ENCODE measurements around the gene POLD4. TPM values are rescaled to one million over a fixed set of nuclear protein-coding genes. Genes with fewer than 3 reads are reported as not detected.

POLD4 gene
- total and polyA plus RNA-seq, 2 of the 13 experiments (the other 11 are each of a cell fraction or from before 2014, with no cell fraction given), result 10.5 to 27.4 TPM

- TF ChIP-seq GLMP (CRISPR knock-in tag; IDR thresholded peaks at IDR 0.05; ENCODE audit: borderline replicate concordance) (no peak), SALL1 (CRISPR knock-in tag; IDR thresholded peaks at IDR 0.05) (0 out of 2 replicates have a peak, but pooled peaks have one; percentile 25), EED (CRISPR knock-in tag; IDR thresholded peaks at IDR 0.05) (0 out of 2 replicates have a peak, but pooled peaks have one; percentile 26), ZNF331 (CRISPR knock-in tag; IDR thresholded peaks at IDR 0.05) (peak; percentile 36; the same call in 1 of the 2 replicates), SMAD3 (CRISPR knock-in tag; IDR thresholded peaks at IDR 0.05) (0 out of 2 replicates have a peak, but pooled peaks have one; percentile 41), ZNF788 (CRISPR knock-in tag; IDR thresholded peaks at IDR 0.05; ENCODE audit: borderline replicate concordance) (0 out of 2 replicates have a peak, but pooled peaks have one; percentile 28), ARNTL (CRISPR knock-in tag; IDR thresholded peaks at IDR 0.05) (no peak), YY1 (IDR thresholded peaks at IDR 0.05; ENCODE audit: insufficient read depth, insufficient replicate concordance, low read depth, low read length) (peak; percentile 59), ZFP1 (CRISPR knock-in tag; IDR thresholded peaks at IDR 0.05) (no peak), THAP11 (CRISPR knock-in tag; IDR thresholded peaks at IDR 0.05) (peak; percentile 29; the same call in 1 of the 2 replicates), BRF2 (CRISPR knock-in tag; IDR thresholded peaks at IDR 0.05) (no peak), ZSCAN25 (CRISPR knock-in tag; IDR thresholded peaks at IDR 0.05) (peak; percentile 36; the same call in 1 of the 2 replicates), PAXIP1 (CRISPR knock-in tag; conservative IDR thresholded peaks at IDR 0.05) (no peak), MLLT10 (CRISPR knock-in tag; IDR thresholded peaks at IDR 0.05) (no peak), SNAPC4 (CRISPR knock-in tag; IDR thresholded peaks at IDR 0.05) (no peak), ZMYM3 (CRISPR knock-in tag; IDR thresholded peaks at IDR 0.05) (0 out of 2 replicates have a peak, but pooled peaks have one; percentile 51), GATAD2A (CRISPR knock-in tag; IDR thresholded peaks at IDR 0.05) (peak; percentile 51; the same call in 1 of the 2 replicates), RAD21 (CRISPR knock-in tag; IDR thresholded peaks at IDR 0.05) (peak; percentile 92), PAWR (CRISPR knock-in tag; IDR thresholded peaks at IDR 0.05; ENCODE audit: borderline replicate concordance) (no peak)
These were observed 29.2 kb upstream of the POLD4 start (continued) for GRCh38 chr11:67382276-67383136.
